IMR-90 (cell line): ENCODE results near the gene FOXN3. TPM values are rescaled to one million over a fixed set of nuclear protein-coding genes. Genes with fewer than 3 reads are reported as not detected.
A peak's percentile ranks its signal among the peaks of the same experiment; 100 is the strongest.

Experiments used
- ATAC-seq: fragments of 200-7000 bp; cut with Tn5 transposase; 2 replicates; pipeline ENCODE4 v1.9.1; 2020; ENCODE audit warnings: low read depth, mild to moderate bottlenecking, moderate library complexity
- BruUV-seq: library from RNA; stranded (reverse); fragments of 400-500 nt; replicated peaks from 2 replicates; lab custom pipeline; 2021; lab: Mats Ljungman, UMichigan
- CTCF ChIA-PET: fragments of 300-600 bp; formaldehyde crosslinking; extraction: SDS; loops from one replicate; lab custom pipeline; 2021; ENCODE audit warnings: antibody characterized with exemption; lab: Yijun Ruan, JAX
- POLR2A ChIA-PET: fragments of 300-600 bp; sonication (Branson Sonifier 250); formaldehyde crosslinking; loops from one replicate; lab custom pipeline; 2022; ENCODE audit warnings: antibody characterized with exemption; ENCODE audit not compliant: unreplicated experiment; lab: Charles Lee
- DNase-seq: peaks from one replicate; pipeline ENCODE4 v3.0.0; 2013
- H2AFZ ChIP-seq: replicated peaks from 2 replicates; pipeline ENCODE3; 2013; ENCODE audit warnings: low read length, mild to moderate bottlenecking; ENCODE audit not compliant: poor library complexity
- H2AK5ac ChIP-seq: 2 replicates; pipeline ENCODE4 v1.6.1; 2013; ENCODE audit warnings: low read depth, low read length, inconsistent platforms
- H2AK9ac ChIP-seq: replicated peaks from 2 replicates; pipeline ENCODE3; 2013; ENCODE audit warnings: mild to moderate bottlenecking, low read depth, low read length, moderate library complexity; ENCODE audit not compliant: poor library complexity
- H2BK120ac ChIP-seq: 2 replicates; pipeline ENCODE4 v1.6.1; 2013; ENCODE audit warnings: low read depth, low read length, inconsistent platforms
- H2BK15ac ChIP-seq: 3 replicates; pipeline ENCODE4 v1.6.1; 2013; ENCODE audit warnings: low read depth, low read length, inconsistent platforms
- H2BK20ac ChIP-seq: 2 replicates; pipeline ENCODE4 v1.6.1; 2013; ENCODE audit warnings: low read depth, mild to moderate bottlenecking, inconsistent platforms, low read length, moderate library complexity
- H2BK5ac ChIP-seq: 2 replicates; pipeline ENCODE4 v1.6.1; 2013; ENCODE audit warnings: mild to moderate bottlenecking, low read depth, low read length, inconsistent platforms; ENCODE audit not compliant: poor library complexity, severe bottlenecking
- H3K14ac ChIP-seq: replicated peaks from 2 replicates; pipeline ENCODE4 v1.6.1; 2013; ENCODE audit warnings: low read depth, low read length, inconsistent platforms
- H3K18ac ChIP-seq: 2 replicates; pipeline ENCODE4 v1.6.1; 2013; ENCODE audit warnings: low read depth, low read length, control low read depth
- H3K23ac ChIP-seq: 2 replicates; pipeline ENCODE4 v1.6.1; 2013; ENCODE audit warnings: low read depth, low read length, inconsistent platforms
- H3K27ac ChIP-seq: 2 replicates; pipeline ENCODE4 v1.5.1; 2013; ENCODE audit warnings: mild to moderate bottlenecking, control low read depth, low read length; ENCODE audit not compliant: insufficient read depth
- H3K27me3 ChIP-seq: 2 replicates; pipeline ENCODE4 v1.6.1; 2013; ENCODE audit warnings: low read length; ENCODE audit not compliant: control insufficient read depth, insufficient read depth
- H3K36me3 ChIP-seq: 2 replicates; pipeline ENCODE4 v1.6.1; 2013; ENCODE audit warnings: low read length, mixed read lengths; ENCODE audit not compliant: control insufficient read depth, insufficient read depth
- H3K4ac ChIP-seq: 2 replicates; pipeline ENCODE4 v1.6.1; 2013; ENCODE audit warnings: low read depth, low read length, inconsistent platforms
- H3K4me1 ChIP-seq: 2 replicates; pipeline ENCODE4 v1.6.1; 2013; ENCODE audit warnings: low read length, mixed read lengths; ENCODE audit not compliant: control insufficient read depth, insufficient read depth
- H3K4me2 ChIP-seq: 2 replicates; pipeline ENCODE4 v1.6.1; 2013; ENCODE audit warnings: low read depth, mild to moderate bottlenecking, control low read depth, low read length, moderate library complexity
- H3K4me3 ChIP-seq: 2 replicates; pipeline ENCODE4 v1.5.1; 2013; ENCODE audit warnings: low read depth, mild to moderate bottlenecking, control low read depth, low read length, moderate library complexity; ENCODE audit not compliant: insufficient read depth
- H3K56ac ChIP-seq: 2 replicates; pipeline ENCODE4 v1.6.1; 2013; ENCODE audit warnings: low read length, inconsistent platforms; ENCODE audit not compliant: insufficient read depth; ENCODE audit errors: extremely low read depth
- H3K79me1 ChIP-seq, 2 experiments: 2 replicates each; pipeline ENCODE4 v1.6.1; 2013; ENCODE audit warnings: low read length in 2 of 2, inconsistent platforms in 1 of 2, low read depth in 1 of 2
- H3K9ac ChIP-seq: 2 replicates; pipeline ENCODE4 v1.6.1; 2013; ENCODE audit warnings: low read depth, low read length, control low read depth
- H3K9me1 ChIP-seq: 2 replicates; pipeline ENCODE4 v1.6.1; 2013; ENCODE audit warnings: low read length, inconsistent platforms; ENCODE audit not compliant: insufficient read depth
- H3K9me3 ChIP-seq: 2 replicates; pipeline ENCODE4 v1.6.1; 2013; ENCODE audit warnings: low read length; ENCODE audit not compliant: control insufficient read depth, insufficient read depth
- H4K20me1 ChIP-seq: 2 replicates; pipeline ENCODE4 v1.6.1; 2013; ENCODE audit warnings: low read length, inconsistent platforms; ENCODE audit not compliant: insufficient read depth
- H4K5ac ChIP-seq: 2 replicates; pipeline ENCODE4 v1.6.1; 2013; ENCODE audit warnings: mild to moderate bottlenecking, low read depth, low read length, control low read depth
- H4K8ac ChIP-seq, 2 experiments: 2 replicates each; pipeline ENCODE4 v1.6.1; 2013; ENCODE audit warnings: low read depth in 2 of 2, low read length in 2 of 2, control low read depth in 1 of 2, inconsistent platforms in 1 of 2
- H4K91ac ChIP-seq: 2 replicates; pipeline ENCODE4 v1.6.1; 2013; ENCODE audit warnings: low read depth, low read length, inconsistent platforms; ENCODE audit not compliant: insufficient read depth
- BHLHE40 ChIP-seq: fragments of 150-350 bp; IDR thresholded peaks from 2 replicates; pipeline ENCODE4 v1.6.1; 2016; ENCODE audit warnings: mild to moderate bottlenecking, low read depth, low read length
- CEBPB ChIP-seq: IDR thresholded peaks from 2 replicates; pipeline ENCODE4 v1.6.1; 2012; ENCODE audit warnings: low read depth, low read length, improper control_type of control experiment
- CHD1 ChIP-seq: IDR thresholded peaks from 2 replicates; pipeline ENCODE4 v1.6.1; 2012; ENCODE audit warnings: low read depth, low read length, improper control_type of control experiment
- ELK1 ChIP-seq: fragments of 150-350 bp; IDR thresholded peaks from 2 replicates; pipeline ENCODE4 v1.6.1; 2016; ENCODE audit warnings: low read depth, mild to moderate bottlenecking, low read length, moderate library complexity, borderline replicate concordance
- FOS ChIP-seq: fragments of 150-350 bp; IDR thresholded peaks from 2 replicates; pipeline ENCODE4 v1.6.1; 2016; ENCODE audit warnings: low read depth, low read length
- MAFK ChIP-seq: IDR thresholded peaks from 2 replicates; pipeline ENCODE4 v1.6.1; 2012; ENCODE audit warnings: low read depth, low read length, improper control_type of control experiment
- MAZ ChIP-seq: IDR thresholded peaks from 2 replicates; pipeline ENCODE4 v1.6.1; 2012; ENCODE audit warnings: low read depth, mild to moderate bottlenecking, low read length, improper control_type of control experiment, moderate library complexity, borderline replicate concordance
- MXI1 ChIP-seq: IDR thresholded peaks from 2 replicates; pipeline ENCODE4 v1.6.1; 2012; ENCODE audit warnings: low read depth, mild to moderate bottlenecking, low read length, moderate library complexity, borderline replicate concordance
- NFE2L2 ChIP-seq: fragments of 150-350 bp; IDR thresholded peaks from 2 replicates; pipeline ENCODE4 v1.6.1; 2016; ENCODE audit warnings: low read depth, mild to moderate bottlenecking, low read length
- POLR2A ChIP-seq: IDR thresholded peaks from 2 replicates; pipeline ENCODE4 v1.6.1; 2012; ENCODE audit warnings: mild to moderate bottlenecking, low read depth, low read length
- RAD21 ChIP-seq: IDR thresholded peaks from 2 replicates; pipeline ENCODE4 v1.6.1; 2012; ENCODE audit warnings: low read length, improper control_type of control experiment
- RCOR1 ChIP-seq: IDR thresholded peaks from 2 replicates; pipeline ENCODE4 v1.6.1; 2012; ENCODE audit warnings: mild to moderate bottlenecking, low read length, improper control_type of control experiment; ENCODE audit not compliant: insufficient replicate concordance
- RFX5 ChIP-seq: IDR thresholded peaks from 2 replicates; pipeline ENCODE4 v1.8.0; 2012; ENCODE audit warnings: low read depth, mild to moderate bottlenecking, low read length, moderate library complexity
- SMC3 ChIP-seq: fragments of 150-350 bp; IDR thresholded peaks from 2 replicates; pipeline ENCODE4 v1.6.1; 2016; ENCODE audit warnings: low read depth, mild to moderate bottlenecking, antibody characterized with exemption, low read length, moderate library complexity
- USF2 ChIP-seq: fragments of 150-350 bp; IDR thresholded peaks from 2 replicates; pipeline ENCODE4 v1.6.1; 2017; ENCODE audit warnings: mild to moderate bottlenecking, antibody characterized with exemption, low read length, low read depth
- WGBS, 2 experiments: methylation state at CpG; one replicate each; pipeline versions ENCODE4 v1.1.5 to v1.1.7; 2013; ENCODE audit warnings: missing lambda C conversion rate in 2 of 2; ENCODE audit not compliant: insufficient read length in 1 of 2; ENCODE audit errors: extremely low coverage in 2 of 2; 5-methylcytosine and 5-hydroxymethylcytosine counted together
- dilution Hi-C: fragments of 300-500 bp; cut with HindIII; formaldehyde crosslinking; loops from one replicate; pipeline ENCODE4 v1.14.3; 2018; ENCODE audit warnings: low sequenced_read_pairs; ENCODE audit not compliant: unreplicated experiment
- in situ Hi-C: fragments of 300-500 bp; cut with MboI; formaldehyde crosslinking; loops from 3 replicates; pipeline ENCODE4 v1.14.3; 2019; ENCODE audit warnings: low sequenced_read_pairs, inconsistent platforms, mixed read lengths
- intact Hi-C: fragments of 100-400 bp; cut with micrococcal nuclease; formaldehyde crosslinking; loops from 2 replicates; pipeline ENCODE4 v1.10.0; 2022
- polyA plus RNA-seq, 3 experiments: library from polyadenylated mRNA; depleted of rRNA; stranded (reverse); fragments of >200 nt; gene quantifications; 2 replicates each; pipeline ENCODE4 v1.2.3, GENCODE V29; 2012; ENCODE audit warnings: low replicate concordance in 1 of 3
- total RNA-seq: library from RNA; depleted of rRNA; stranded (reverse); fragments of >200 nt; gene quantifications from 2 replicates; pipeline ENCODE4 v1.2.3, GENCODE V29; 2012
- TF ChIP-seq, protein P1 (sequence below): conservative IDR thresholded peaks from 2 replicates; pipeline ENCODE4 v1.5.1; 2012; ENCODE audit warnings: mild to moderate bottlenecking, low read depth, low read length, improper control_type of control experiment

Gene FOXN3
- total and polyA plus RNA-seq, 2 of the 4 experiments (the other 2 are of a cell fraction), result 22.6 to 33.7 TPM

GRCh38 chr14:89406941-89407340 is 10.1 kb downstream of the FOXN3 start:
- intact Hi-C loops, result no loop called here
- no peaks in the 10 kb centered on the region for H3K27me3 ChIP-seq
- H4K91ac ChIP-seq, result no peak overlapping the region
- peaks cover 19% of the 10 kb centered on the region; the same call in 1 of the 2 replicates for H3K9me1 ChIP-seq
- 0 out of 2 replicates have a peak overlapping the region, but pooled peaks have one; percentile 14 for H2BK120ac ChIP-seq
- no peak overlapping the region for H2AK5ac ChIP-seq
- H3K56ac ChIP-seq, result no peak overlapping the region
- dilution Hi-C loops, result no loop called here
- H3K4ac ChIP-seq, result no peak overlapping the region
- ChIA-PET CTCF (interaction anchor here (0.6 to 0.7 kb wide), 2 partner anchors 139 to 371 kb away, joined by 6 read pairs; no protein-coding TSS in a partner anchor), POLR2A (no interaction called here)
- no peak overlapping the region for H3K14ac ChIP-seq
- H4K5ac ChIP-seq, result 0 out of 2 replicates have a peak overlapping the region, but pooled peaks have one; percentile 2
- H3K4me1 ChIP-seq, result peaks cover 8% of the 10 kb centered on the region
- ATAC-seq (no peak), DNase-seq (no peak)
- in situ Hi-C loops, result no loop called here
- no peaks in the 10 kb centered on the region for H3K9me3 ChIP-seq
- TF ChIP-seq SMC3 (no peak), POLR2A (no peak), BHLHE40 (no peak), MAFK (no peak), RAD21 (no peak), MXI1 (no peak), USF2 (no peak), RCOR1 (no peak), CHD1 (no peak), ELK1 (no peak), MAZ (no peak), FOS (no peak), NFE2L2 (no peak), RFX5 (no peak), CEBPB (no peak)
- TF ChIP-seq, protein P1, sequence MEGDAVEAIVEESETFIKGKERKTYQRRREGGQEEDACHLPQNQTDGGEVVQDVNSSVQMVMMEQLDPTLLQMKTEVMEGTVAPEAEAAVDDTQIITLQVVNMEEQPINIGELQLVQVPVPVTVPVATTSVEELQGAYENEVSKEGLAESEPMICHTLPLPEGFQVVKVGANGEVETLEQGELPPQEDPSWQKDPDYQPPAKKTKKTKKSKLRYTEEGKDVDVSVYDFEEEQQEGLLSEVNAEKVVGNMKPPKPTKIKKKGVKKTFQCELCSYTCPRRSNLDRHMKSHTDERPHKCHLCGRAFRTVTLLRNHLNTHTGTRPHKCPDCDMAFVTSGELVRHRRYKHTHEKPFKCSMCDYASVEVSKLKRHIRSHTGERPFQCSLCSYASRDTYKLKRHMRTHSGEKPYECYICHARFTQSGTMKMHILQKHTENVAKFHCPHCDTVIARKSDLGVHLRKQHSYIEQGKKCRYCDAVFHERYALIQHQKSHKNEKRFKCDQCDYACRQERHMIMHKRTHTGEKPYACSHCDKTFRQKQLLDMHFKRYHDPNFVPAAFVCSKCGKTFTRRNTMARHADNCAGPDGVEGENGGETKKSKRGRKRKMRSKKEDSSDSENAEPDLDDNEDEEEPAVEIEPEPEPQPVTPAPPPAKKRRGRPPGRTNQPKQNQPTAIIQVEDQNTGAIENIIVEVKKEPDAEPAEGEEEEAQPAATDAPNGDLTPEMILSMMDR, result no peak
- H3K27ac ChIP-seq, result no peak overlapping the region
- H2BK5ac ChIP-seq, result peak overlapping the region; percentile 3
- 0 out of 2 replicates have a peak overlapping the region, but pooled peaks have one; percentile 19 for H3K4me2 ChIP-seq
- H3K4me3 ChIP-seq, result no peak overlapping the region
- H4K8ac ChIP-seq, result no peak overlapping the region
- H2BK15ac ChIP-seq, result no peak overlapping the region
- peaks cover 30% of the 10 kb centered on the region for H3K36me3 ChIP-seq
- H2AK9ac ChIP-seq, result no peak overlapping the region
- H3K9ac ChIP-seq, result no peak overlapping the region; the same call in 1 of the 2 replicates
- H2AFZ ChIP-seq, result no peak overlapping the region
- peaks cover 38 to 93% of the 10 kb centered on the region in 2 experiments for H3K79me1 ChIP-seq
- no peak overlapping the region for H3K18ac ChIP-seq
- H3K23ac ChIP-seq, result 0 out of 2 replicates have a peak overlapping the region, but pooled peaks have one; percentile 56
- H2BK20ac ChIP-seq, result no peak overlapping the region
- peaks cover 58% of the 10 kb centered on the region for H4K20me1 ChIP-seq
- BruUV-seq, result no TSS peak
- WGBS, 2 experiments, result 20% methylated on average over 1 of the region's 4 CpGs; no CpG with 5 or more reads in 1 of the 2 experiments
